A673 (cell line): ENCODE data around the gene FBLN2. TPM values are rescaled to one million over a fixed set of nuclear protein-coding genes. Genes with fewer than 3 reads are reported as not detected.

Experiments
- BruUV-seq: library from RNA; stranded (reverse); fragments of 400-500 nt; replicated peaks from 2 replicates; lab custom pipeline; 2021; lab: Mats Ljungman, UMichigan
- CTCF ChIA-PET: fragments of 300-600 bp; sonication (Branson Sonifier 250); formaldehyde crosslinking; loops from one replicate; lab custom pipeline; 2022; ENCODE audit warnings: antibody characterized with exemption; lab: Charles Lee
- POLR2A ChIA-PET: fragments of 300-600 bp; sonication (Branson Sonifier 250); formaldehyde crosslinking; loops from one replicate; lab custom pipeline; 2022; ENCODE audit warnings: antibody characterized with exemption; ENCODE audit not compliant: low non-redundant PET; lab: Charles Lee
- DNase-seq: peaks from one replicate; pipeline ENCODE4 v3.0.0-alpha.2; 2015; ENCODE audit warnings: low spot score
- H3K27ac ChIP-seq: fragments of 200-600 bp; sonication (generic); 2 replicates; pipeline ENCODE4 v1.5.1; 2016; ENCODE audit warnings: mixed run types, low read depth, mild to moderate bottlenecking, mixed read lengths, antibody characterized with exemption, low read length; ENCODE audit not compliant: poor library complexity, severe bottlenecking
- H3K27me3 ChIP-seq: fragments of 200-600 bp; sonication (generic); replicated peaks from 2 replicates; pipeline ENCODE4 v1.6.1; 2017; ENCODE audit warnings: mixed run types, low read depth, mild to moderate bottlenecking, mixed read lengths, antibody characterized with exemption, low read length; ENCODE audit not compliant: insufficient read depth, poor library complexity
- H3K36me3 ChIP-seq: fragments of 200-600 bp; sonication (generic); 2 replicates; pipeline ENCODE4 v1.6.1; 2016; ENCODE audit warnings: mixed run types, mild to moderate bottlenecking, mixed read lengths, antibody characterized with exemption, low read length; ENCODE audit not compliant: insufficient read depth, poor library complexity, severe bottlenecking
- H3K4me1 ChIP-seq: fragments of 200-600 bp; sonication (generic); 2 replicates; pipeline ENCODE4 v1.6.1; 2017; ENCODE audit warnings: mixed run types, mild to moderate bottlenecking, mixed read lengths, antibody characterized with exemption, low read length; ENCODE audit not compliant: insufficient read depth, poor library complexity, severe bottlenecking
- H3K4me3 ChIP-seq: fragments of 200-600 bp; sonication (generic); 2 replicates; pipeline ENCODE4 v1.5.1; 2016; ENCODE audit warnings: low read depth, mixed run types, mild to moderate bottlenecking, mixed read lengths, low read length; ENCODE audit not compliant: poor library complexity, severe bottlenecking
- H3K9me3 ChIP-seq: fragments of 200-600 bp; sonication (generic); 2 replicates; pipeline ENCODE4 v1.6.1; 2016; ENCODE audit warnings: mixed run types, low read depth, mild to moderate bottlenecking, mixed read lengths, antibody characterized with exemption, low read length; ENCODE audit not compliant: poor library complexity, severe bottlenecking
- CTCF ChIP-seq: fragments of 300-800, 200-600 bp; sonication (generic); conservative IDR thresholded peaks from 2 replicates; pipeline ENCODE4 v1.5.1; 2017; ENCODE audit warnings: low read depth, mild to moderate bottlenecking, antibody characterized with exemption, low read length, moderate library complexity, mixed read lengths
- EZH2 ChIP-seq: fragments of 200-600 bp; sonication (generic); IDR thresholded peaks from 2 replicates; pipeline ENCODE4 v1.6.1; 2017; ENCODE audit warnings: borderline replicate concordance, low read depth, mild to moderate bottlenecking, mixed read lengths, antibody characterized with exemption, low read length; ENCODE audit not compliant: poor library complexity, severe bottlenecking
- intact Hi-C: fragments of 100-400 bp; cut with micrococcal nuclease; formaldehyde crosslinking; loops from one replicate; pipeline ENCODE4 v1.10.0; 2022; ENCODE audit not compliant: unreplicated experiment
- total RNA-seq: library from RNA; stranded (reverse); gene quantifications from 2 replicates; pipeline ENCODE4 v1.2.3, GENCODE V29; 2021

The FBLN2 gene
- total RNA-seq, 1 experiment from 2014 or later, result 0.71 TPM

- Histone ChIP-seq H3K4me3 (no peak overlapping the region), H3K27me3 (no peaks in the 10 kb centered on the region), H3K27ac (no peak overlapping the region), H3K4me1 (no peaks in the 10 kb centered on the region), H3K36me3 (no peaks in the 10 kb centered on the region), H3K9me3 (no peaks in the 10 kb centered on the region)
- ChIA-PET CTCF (no interaction called here), POLR2A (interaction anchor here (0.6 kb wide), 1 partner anchor 808 kb away, joined by 3 read pairs; no protein-coding TSS in a partner anchor)
- BruUV-seq, result no TSS peak
- intact Hi-C loops, result no loop called here
- DNase-seq, result no peak
- TF ChIP-seq CTCF, result no peak
Observed at GRCh38 chr3:13516760-13517135, 32.2 kb upstream of the FBLN2 start.

- Histone ChIP-seq H3K9me3 (no peaks in the 10 kb centered on the region), H3K36me3 (no peaks in the 10 kb centered on the region), H3K27me3 (no peaks in the 10 kb centered on the region), H3K4me3 (no peak overlapping the region), H3K4me1 (no peaks in the 10 kb centered on the region), H3K27ac (no peak overlapping the region)
- TF ChIP-seq EZH2 (no peak), CTCF (no peak)
- intact Hi-C loops, result no loop called here
- CTCF ChIA-PET, result no interaction called here
- no peak for DNase-seq
- no TSS peak for BruUV-seq
- POLR2A ChIA-PET, result interaction anchor here (0.6 kb wide), 1 partner anchor 808 kb away, joined by 3 read pairs; no protein-coding TSS in a partner anchor
Observed at GRCh38 chr3:13517253-13517977, 31.5 kb upstream of the FBLN2 start.

- TF ChIP-seq EZH2, result no peak
- H3K27me3 ChIP-seq, result no peaks in the 10 kb centered on the region
- DNase-seq, result no peak
- no peaks in the 10 kb centered on the region for H3K4me1 ChIP-seq
- intact Hi-C loops, result no loop called here
- no peak overlapping the region for H3K4me3 ChIP-seq
- no TSS peak for BruUV-seq
- H3K36me3 ChIP-seq, result no peaks in the 10 kb centered on the region
- ChIA-PET POLR2A (no interaction called here), CTCF (no interaction called here)
- no peak overlapping the region for H3K27ac ChIP-seq
- no peaks in the 10 kb centered on the region for H3K9me3 ChIP-seq
Observed at GRCh38 chr3:13518516-13518953, 30.4 kb upstream of the FBLN2 start.
